HT-29 (cell line): ENCODE results near the gene SNRPA. TPM values are rescaled to one million over a fixed set of nuclear protein-coding genes. Genes with fewer than 3 reads are reported as not detected.
A peak's percentile ranks its signal among the peaks of the same experiment; 100 is the strongest.

ENCODE experiments used
- DNase-seq: peaks from one replicate; pipeline ENCODE4 v3.0.0-alpha.2; 2015; ENCODE audit warnings: low spot score
- total RNA-seq: library from RNA; depleted of rRNA; stranded (reverse); fragments of >200 nt; shearing (Covaris generic); gene quantifications from 2 replicates; pipeline ENCODE4 v1.2.3, GENCODE V29; 2014

The SNRPA gene
- total RNA-seq, 1 experiment from 2014 or later: 361 TPM

- no peak for DNase-seq
These were observed 49.5 kb downstream of the SNRPA start for GRCh38 chr19:40800339-40800996.

GRCh38 chr19:40800997-40801377 is 50.0 kb downstream of the SNRPA start:
- DNase-seq: no peak

DNA sequence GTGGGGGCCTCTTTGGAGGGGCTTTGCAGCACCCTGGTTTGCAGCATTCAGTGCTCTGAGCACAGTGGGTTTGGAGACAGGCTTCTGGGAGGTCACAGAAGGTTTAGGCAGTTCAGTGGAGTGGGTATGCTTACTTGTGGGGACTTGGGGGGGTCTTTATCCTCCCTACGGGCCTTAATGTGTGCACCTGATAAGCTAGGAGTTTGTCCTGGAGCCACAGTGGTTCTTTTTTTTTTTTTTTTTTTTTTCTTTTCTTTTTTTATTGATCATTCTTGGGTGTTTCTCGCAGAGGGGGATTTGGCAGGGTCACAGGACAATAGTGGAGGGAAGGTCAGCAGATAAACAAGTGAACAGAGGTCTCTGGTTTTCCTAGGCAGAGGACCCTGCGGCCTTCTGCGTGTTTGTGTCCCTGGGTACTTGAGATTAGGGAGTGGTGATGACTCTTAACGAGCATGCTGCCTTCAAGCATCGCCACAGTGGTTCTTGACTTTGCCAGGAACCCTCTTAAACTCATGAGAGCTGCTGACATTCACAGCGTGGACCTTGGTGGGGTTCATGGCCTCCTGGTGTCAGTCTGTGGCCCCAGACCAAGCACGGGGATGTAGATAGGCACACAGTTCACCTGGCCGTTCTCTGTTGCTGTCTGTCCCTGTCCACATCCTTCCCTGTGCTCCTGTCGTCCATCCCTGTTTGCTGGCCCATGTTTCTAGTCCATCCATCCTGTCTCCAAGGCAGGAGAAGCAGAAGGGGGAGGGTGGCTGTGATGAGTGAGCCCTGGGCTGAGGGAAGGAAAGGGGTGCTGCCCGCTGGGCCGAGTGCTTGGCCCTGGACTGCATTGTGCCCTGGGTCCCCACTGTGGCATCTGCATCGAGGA is 50.7 kb downstream of the SNRPA start:
- no peak for DNase-seq

GRCh38 chr19:40802300-40803169 is 51.5 kb downstream of the SNRPA start:
- DNase-seq: no peak

- no peak for DNase-seq
These were observed 52.3 kb downstream of the SNRPA start for GRCh38 chr19:40803170-40803856.

GRCh38 chr19:40803857-40804782 is 53.1 kb downstream of the SNRPA start:
- DNase-seq: peak; percentile 80

- DNase-seq: peak; percentile 48
These were observed 53.8 kb downstream of the SNRPA start for GRCh38 chr19:40804783-40805242.

GRCh38 chr19:40805258-40805868 is 54.4 kb downstream of the SNRPA start:
- DNase-seq: no peak

- peak; percentile 89 for DNase-seq
These were observed 55.6 kb downstream of the SNRPA start for GRCh38 chr19:40806423-40807146.

DNA sequence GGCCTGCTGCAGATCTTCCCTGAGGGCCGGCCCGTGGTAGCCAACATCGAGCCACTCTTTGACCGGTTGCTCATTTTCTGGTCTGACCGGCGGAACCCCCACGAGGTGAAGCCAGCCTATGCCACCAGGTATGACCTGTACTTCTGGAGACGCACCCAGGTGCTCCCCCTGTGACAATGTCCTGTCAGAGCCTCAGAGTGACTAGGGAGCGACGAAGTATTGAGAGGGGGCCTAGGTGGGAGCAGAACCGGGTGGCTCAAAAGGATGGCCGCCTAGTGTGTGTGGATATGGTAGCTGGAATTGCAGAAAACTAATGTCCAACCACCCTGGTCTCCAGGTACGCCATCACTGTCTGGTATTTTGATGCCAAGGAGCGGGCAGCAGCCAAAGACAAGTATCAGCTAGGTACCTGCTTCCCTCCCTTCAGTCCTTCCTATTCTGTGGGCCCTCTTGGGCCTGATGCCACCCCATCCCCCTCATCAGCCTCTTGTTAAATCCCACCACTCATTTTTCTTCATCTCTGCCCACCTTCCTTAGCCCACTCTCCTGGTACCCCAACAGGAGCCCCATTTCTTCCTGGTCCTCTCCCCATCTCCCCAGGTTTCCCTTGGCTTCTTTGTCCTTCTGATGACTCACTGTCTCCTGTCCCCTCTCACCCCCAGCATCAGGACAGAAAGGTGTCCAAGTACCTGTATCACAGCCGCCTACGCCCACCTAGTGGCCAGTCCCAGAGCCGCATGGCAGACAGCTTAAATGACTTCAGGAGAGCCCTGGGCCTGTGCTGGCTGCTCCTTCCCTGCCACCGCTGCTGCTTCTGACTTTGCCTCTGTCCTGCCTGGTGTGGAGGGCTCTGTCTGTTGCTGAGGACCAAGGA is 56.4 kb downstream of the SNRPA start:
- peak; percentile 87 for DNase-seq

- no peak for DNase-seq
These were observed 57.0 kb downstream of the SNRPA start for GRCh38 chr19:40808021-40808325.

GRCh38 chr19:40808497-40808896 is 57.5 kb downstream of the SNRPA start:
- no peak for DNase-seq

DNA sequence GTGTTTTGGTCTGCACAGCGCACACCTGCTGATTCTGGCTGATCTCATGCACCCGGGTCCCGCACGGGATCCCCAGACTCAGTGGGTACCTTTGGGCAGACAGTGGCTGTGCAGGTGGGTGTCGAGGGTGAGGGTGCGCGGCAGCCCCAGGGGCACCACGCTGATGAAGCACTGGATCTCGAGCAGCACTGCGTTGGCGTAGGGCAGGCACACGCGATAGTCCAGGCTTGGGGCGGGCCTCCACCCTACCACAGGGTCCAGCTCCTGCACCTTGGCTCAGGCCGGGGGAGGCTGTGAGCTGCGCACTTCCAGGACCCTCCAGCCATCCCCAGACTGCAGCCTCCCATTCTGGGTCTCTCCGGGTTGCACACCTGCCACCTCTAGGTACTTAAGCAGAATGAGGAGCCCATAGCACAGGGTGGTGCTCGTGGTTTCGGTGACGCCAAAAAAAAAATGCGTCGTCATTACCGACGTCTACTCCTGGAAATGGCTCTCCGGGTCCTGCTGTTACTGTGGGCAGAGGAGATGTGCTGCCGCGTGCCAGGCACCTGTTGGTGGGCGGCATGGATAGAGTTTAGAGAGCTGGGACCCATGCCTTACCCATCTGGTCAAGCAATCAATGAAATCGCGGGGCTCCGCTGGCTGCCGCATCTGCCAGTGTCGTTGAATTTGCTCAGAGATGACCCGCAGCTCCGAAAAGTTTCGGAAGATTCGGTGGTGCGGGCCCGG is 58.5 kb downstream of the SNRPA start:
- no peak for DNase-seq

- DNase-seq: no peak
These were observed 59.2 kb downstream of the SNRPA start for GRCh38 chr19:40810160-40810559.

- peak; percentile 97 for DNase-seq
These were observed 59.8 kb downstream of the SNRPA start for GRCh38 chr19:40810649-40811408.

DNA sequence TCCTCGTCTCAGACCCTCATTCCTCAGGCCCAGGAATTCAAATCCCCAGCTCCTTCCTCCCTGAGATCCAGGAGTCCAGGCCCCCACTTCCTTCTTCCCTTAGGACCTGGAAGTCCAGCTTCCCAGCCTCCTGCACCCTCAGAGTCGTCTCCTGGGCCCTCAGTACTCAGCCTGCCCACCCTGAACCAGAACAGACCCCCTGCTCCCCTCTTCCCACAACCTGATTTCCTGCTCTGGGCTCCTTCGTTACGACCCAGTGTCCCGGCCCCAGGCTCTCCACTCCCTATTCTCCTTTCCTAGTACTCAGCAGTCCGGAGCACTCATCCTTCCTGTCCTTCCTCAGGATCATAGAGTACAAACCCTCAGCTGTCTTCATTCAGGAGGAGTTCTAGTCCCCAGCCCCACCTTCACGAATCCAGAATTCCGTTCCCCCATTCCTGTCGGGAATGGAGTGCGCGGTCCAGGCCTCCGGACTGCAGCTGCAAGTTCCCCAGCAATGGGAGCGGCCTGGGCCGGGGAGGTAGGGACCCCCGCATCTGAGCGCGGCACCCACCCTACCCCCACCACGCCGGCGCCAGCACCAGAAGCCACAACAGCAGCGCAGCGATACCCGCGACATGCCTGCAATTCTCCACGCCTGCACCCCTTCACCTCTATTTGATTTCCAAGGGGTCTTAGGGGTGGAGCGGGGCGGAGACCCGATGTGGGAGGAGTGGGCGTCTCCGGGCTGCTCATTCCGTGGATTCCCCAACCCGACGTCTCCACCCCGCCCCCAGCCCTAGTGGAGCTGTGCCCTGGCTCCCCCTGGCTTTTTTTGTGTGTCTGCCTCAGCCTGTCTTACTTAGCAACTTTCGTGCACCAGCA is 60.7 kb downstream of the SNRPA start:
- no peak for DNase-seq
